ENCODE measurements around the gene NOL12.
"Not testable (repeated sequence)": the region's sequence is repeated elsewhere in the genome, so short reads cannot be mapped to it uniquely, and the experiment has no call there.

The NOL12 gene

DNA sequence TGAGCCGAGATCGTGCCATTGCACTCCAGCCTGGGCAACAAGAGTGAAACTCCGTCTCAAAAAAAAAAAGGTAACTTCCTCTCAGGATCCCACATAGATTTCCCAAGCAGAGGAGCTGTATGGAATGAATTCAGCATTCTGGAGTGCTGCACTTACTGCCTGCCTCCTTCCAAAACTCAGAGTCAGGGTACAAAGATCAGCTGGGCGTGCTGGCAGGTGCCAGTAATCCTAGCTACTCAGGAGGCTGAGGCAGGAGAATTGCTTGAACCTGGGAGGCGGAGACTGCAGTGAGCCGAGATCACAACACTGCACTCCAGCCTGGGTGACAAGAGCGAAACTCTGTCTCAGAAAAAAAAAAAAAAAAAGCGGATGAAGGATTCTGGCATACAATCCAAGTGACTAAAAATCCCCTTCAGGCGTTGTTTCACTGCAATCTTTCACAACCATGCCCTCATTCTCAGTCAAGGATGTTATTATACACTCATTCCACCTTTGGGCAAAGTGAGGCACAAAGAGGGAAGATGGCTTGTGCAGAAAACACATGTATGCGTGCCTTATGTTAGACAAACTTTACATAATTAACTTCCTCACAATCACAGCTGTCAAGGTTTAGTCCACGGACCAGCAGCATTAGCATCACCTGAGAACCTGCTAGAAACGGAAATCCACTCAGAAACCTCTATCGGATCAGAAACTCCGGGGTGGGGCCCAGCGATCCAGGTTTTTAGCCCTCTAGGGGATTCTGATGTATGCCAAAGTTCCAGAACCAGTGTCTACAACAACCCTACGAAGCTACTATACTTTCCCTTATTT, 1.1 kb upstream of the NOL12 start:
- peaks cover 8% of the 10 kb centered on the region for H3K36me3 Mint-ChIP-seq (ENCODE audit: low read depth)
- DNase-seq: no peak
- TF ChIP-seq, protein P1, sequence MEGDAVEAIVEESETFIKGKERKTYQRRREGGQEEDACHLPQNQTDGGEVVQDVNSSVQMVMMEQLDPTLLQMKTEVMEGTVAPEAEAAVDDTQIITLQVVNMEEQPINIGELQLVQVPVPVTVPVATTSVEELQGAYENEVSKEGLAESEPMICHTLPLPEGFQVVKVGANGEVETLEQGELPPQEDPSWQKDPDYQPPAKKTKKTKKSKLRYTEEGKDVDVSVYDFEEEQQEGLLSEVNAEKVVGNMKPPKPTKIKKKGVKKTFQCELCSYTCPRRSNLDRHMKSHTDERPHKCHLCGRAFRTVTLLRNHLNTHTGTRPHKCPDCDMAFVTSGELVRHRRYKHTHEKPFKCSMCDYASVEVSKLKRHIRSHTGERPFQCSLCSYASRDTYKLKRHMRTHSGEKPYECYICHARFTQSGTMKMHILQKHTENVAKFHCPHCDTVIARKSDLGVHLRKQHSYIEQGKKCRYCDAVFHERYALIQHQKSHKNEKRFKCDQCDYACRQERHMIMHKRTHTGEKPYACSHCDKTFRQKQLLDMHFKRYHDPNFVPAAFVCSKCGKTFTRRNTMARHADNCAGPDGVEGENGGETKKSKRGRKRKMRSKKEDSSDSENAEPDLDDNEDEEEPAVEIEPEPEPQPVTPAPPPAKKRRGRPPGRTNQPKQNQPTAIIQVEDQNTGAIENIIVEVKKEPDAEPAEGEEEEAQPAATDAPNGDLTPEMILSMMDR (IDR thresholded peaks at IDR 0.05): no peak
- peaks cover 5% of the 10 kb centered on the region for H3K27me3 Mint-ChIP-seq (ENCODE audit: low read depth, poor library complexity)
- H3K27ac Mint-ChIP-seq: no peak overlapping the region
- H3K4me3 Mint-ChIP-seq: no peak overlapping the region
- H3K9me3 Mint-ChIP-seq: no peaks in the 10 kb centered on the region
- peaks cover 32% of the 10 kb centered on the region for H3K4me1 Mint-ChIP-seq

DNA sequence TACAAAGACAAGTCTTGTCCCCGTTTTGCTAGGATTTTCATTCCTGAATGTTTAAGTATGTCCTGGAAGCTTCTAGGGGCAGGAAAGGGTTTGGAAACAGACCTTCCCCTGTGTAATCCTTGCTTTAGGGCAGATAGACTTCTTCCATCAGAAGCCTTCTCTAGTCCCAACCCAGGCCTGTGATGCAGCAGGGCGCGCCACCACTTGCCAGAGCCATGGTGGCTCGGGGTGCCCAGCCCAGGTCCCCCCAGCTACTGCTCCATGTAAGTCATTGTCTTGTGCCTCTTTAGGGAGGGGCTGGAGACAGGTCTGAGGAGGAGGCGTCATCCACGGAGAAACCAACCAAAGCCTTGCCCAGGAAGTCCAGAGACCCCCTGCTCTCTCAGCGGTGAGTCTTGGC, 4.3 kb downstream of the NOL12 start:
- H3K9me3 Mint-ChIP-seq: no peaks in the 10 kb centered on the region
- TF ChIP-seq, protein P1 (IDR thresholded peaks at IDR 0.05): no peak
- no peak overlapping the region for H3K27ac Mint-ChIP-seq
- no peak for DNase-seq
- H3K4me3 Mint-ChIP-seq: no peak overlapping the region
- H3K4me1 Mint-ChIP-seq: peaks cover 24% of the 10 kb centered on the region
- H3K36me3 Mint-ChIP-seq (ENCODE audit: low read depth): peaks cover 22% of the 10 kb centered on the region
- no peaks in the 10 kb centered on the region for H3K27me3 Mint-ChIP-seq (ENCODE audit: low read depth, poor library complexity)

DNA sequence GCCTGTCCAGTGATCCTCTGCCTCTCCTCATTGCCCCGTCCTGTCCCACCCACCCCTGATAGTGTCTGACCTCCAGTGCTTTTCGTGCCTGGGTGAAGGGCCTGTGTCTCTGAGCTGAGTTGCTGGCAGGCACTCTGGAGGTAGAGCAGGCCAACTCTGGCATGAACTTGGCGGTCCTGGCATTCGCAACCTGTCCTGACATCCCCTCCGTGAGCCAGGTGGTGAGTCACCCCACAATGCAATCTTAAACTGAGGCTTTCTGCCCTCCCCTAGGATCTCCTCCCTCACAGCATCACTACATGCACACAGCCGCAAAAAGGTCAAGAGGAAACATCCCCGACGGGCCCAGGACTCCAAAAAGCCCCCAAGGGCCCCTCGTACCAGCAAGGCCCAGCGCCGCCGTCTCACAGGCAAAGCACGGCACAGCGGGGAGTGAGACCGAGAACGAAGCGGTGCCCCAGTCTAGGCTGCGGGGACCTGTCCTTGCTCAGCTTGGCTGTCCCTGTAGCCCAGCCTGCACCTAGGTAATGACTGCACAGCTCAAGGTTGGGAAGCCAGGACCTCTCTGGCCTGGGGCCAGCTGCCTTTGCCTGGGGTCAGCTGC, 4.9 kb downstream of the NOL12 start:
- Mint-ChIP-seq H3K36me3 (ENCODE audit: low read depth) (peaks cover 22% of the 10 kb centered on the region), H3K27ac (no peak overlapping the region), H3K4me3 (no peak overlapping the region), H3K9me3 (no peaks in the 10 kb centered on the region), H3K4me1 (peaks cover 28% of the 10 kb centered on the region), H3K27me3 (ENCODE audit: low read depth, poor library complexity) (no peaks in the 10 kb centered on the region)
- DNase-seq: no peak
- TF ChIP-seq, protein P1 (IDR thresholded peaks at IDR 0.05): no peak

DNA sequence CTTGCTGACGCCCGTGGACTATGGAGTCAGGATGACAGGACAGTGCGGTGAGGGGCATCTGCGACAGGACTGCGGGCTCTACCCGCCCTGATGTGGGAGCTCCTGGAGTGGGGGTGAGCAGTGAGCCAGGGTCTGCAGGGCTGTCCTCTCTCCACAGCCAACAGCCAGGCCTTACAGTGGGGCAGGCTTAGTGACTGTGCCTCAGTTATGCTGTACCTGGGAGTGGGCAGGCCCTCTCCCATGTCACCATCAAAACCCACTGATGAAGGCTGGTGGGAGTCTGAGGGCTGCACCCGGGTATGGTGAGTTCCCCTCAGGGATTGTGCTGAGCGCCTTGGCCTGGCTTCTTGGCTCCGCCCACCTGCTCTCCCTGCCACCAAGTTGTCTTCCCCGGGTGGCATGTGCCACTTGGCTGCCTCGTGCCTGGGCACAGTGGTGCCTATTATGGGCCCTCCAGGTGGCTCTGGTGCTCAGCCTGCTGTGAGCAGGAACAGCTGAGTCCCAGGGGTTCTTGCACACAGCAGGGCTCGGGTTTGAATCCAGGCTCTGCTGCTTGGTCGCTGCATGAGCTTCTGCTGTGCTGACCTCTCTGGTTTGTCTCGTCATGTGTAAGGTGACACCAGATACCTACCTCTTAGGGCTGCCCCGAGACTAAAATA, 6.6 kb downstream of the NOL12 start:
- H3K27ac Mint-ChIP-seq: no peak overlapping the region
- no peaks in the 10 kb centered on the region for H3K9me3 Mint-ChIP-seq
- TF ChIP-seq, protein P1 (IDR thresholded peaks at IDR 0.05): no peak
- H3K27me3 Mint-ChIP-seq (ENCODE audit: low read depth, poor library complexity): peaks cover 5% of the 10 kb centered on the region
- peaks cover 22% of the 10 kb centered on the region for H3K36me3 Mint-ChIP-seq (ENCODE audit: low read depth)
- H3K4me1 Mint-ChIP-seq: peaks cover 30% of the 10 kb centered on the region
- DNase-seq: no peak
- H3K4me3 Mint-ChIP-seq: no peak overlapping the region

DNA sequence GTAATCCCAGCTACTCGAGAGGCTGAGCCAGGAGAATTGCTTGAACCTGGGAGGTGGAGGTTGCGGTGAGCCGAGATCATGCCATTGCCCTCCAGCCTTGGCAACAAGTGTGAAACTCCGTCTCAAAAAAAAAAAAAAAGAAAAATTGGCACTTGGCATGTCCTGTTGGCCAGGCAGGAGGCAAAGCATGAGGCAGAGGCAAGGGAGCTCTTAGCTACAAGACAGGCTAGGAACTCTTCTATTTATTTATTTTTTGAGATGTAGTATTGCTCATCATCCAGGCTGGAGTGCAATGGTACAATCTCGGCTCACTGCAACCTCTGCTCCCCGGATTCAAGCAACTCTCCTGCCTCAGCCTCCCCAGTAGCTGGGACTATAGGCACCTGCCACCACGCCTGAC, 8.0 kb downstream of the NOL12 start:
- Mint-ChIP-seq H3K4me1 (peaks cover 32% of the 10 kb centered on the region), H3K36me3 (ENCODE audit: low read depth) (peaks cover 14% of the 10 kb centered on the region)
- not testable (repeated sequence) for H3K9me3 Mint-ChIP-seq; H3K27ac Mint-ChIP-seq; DNase-seq; H3K4me3 Mint-ChIP-seq; H3K27me3 Mint-ChIP-seq (ENCODE audit: low read depth, poor library complexity)

DNA sequence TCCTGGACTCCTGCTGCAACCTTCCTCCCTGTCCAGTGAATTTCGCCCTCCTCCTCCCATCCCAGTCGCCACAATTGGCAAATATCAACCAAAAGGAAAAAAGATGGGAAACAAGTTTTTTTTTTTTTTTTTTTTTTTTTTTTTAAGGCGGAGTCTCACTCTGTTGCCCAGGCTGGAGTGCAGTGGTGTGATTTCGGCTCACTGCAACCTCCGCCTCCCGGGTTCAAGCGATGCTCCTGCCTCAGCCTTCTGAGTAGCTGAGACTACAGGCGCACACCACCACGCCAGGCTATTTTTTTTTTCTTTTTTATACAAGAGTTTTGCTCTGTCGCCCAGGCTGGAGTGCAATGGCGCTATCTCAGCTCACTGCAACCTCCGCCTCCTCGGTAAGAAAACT, 10.1 kb downstream of the NOL12 start:
- not testable (repeated sequence) for DNase-seq; H3K27me3 Mint-ChIP-seq (ENCODE audit: low read depth, poor library complexity); H3K9me3 Mint-ChIP-seq
- peaks cover 15% of the 10 kb centered on the region for H3K36me3 Mint-ChIP-seq (ENCODE audit: low read depth)
- H3K4me1 Mint-ChIP-seq: peaks cover 35% of the 10 kb centered on the region
- H3K27ac Mint-ChIP-seq: peak overlapping the region; percentile 74
- peak overlapping the region; percentile 89 for H3K4me3 Mint-ChIP-seq

Measured in nephron progenitor cell (in vitro differentiated cells).